Panc1 (cell line): Measurements from ENCODE around the gene OST4.

Experiments
- CTCF ChIP-seq: fragments of 450-650 bp; IDR thresholded peaks from 2 replicates; pipeline ENCODE4 v1.5.1; 2017; ENCODE audit warnings: mild to moderate bottlenecking
- POLR2AphosphoS5 ChIP-seq: IDR thresholded peaks from 2 replicates; pipeline ENCODE4 v1.6.1; 2012; ENCODE audit warnings: mild to moderate bottlenecking, low read depth, low read length, moderate library complexity
- REST ChIP-seq, 2 experiments: IDR thresholded peaks; 2 replicates each; pipeline ENCODE4 v1.6.1; 2011 to 2012; ENCODE audit warnings: low read depth in 2 of 2, control low read depth in 1 of 2, low read length in 1 of 2, mild to moderate bottlenecking in 1 of 2, moderate library complexity in 1 of 2; ENCODE audit not compliant: insufficient read depth in 1 of 2
- SIN3A ChIP-seq: IDR thresholded peaks from 2 replicates; pipeline ENCODE4 v1.6.1; 2012; ENCODE audit warnings: low read depth, mild to moderate bottlenecking, low read length, moderate library complexity, borderline replicate concordance; ENCODE audit not compliant: insufficient read depth
- TCF7L2 ChIP-seq: IDR thresholded peaks from 2 replicates; pipeline ENCODE4 v1.6.1; 2011; ENCODE audit warnings: mild to moderate bottlenecking, low read depth, low read length, inconsistent platforms

DNA sequence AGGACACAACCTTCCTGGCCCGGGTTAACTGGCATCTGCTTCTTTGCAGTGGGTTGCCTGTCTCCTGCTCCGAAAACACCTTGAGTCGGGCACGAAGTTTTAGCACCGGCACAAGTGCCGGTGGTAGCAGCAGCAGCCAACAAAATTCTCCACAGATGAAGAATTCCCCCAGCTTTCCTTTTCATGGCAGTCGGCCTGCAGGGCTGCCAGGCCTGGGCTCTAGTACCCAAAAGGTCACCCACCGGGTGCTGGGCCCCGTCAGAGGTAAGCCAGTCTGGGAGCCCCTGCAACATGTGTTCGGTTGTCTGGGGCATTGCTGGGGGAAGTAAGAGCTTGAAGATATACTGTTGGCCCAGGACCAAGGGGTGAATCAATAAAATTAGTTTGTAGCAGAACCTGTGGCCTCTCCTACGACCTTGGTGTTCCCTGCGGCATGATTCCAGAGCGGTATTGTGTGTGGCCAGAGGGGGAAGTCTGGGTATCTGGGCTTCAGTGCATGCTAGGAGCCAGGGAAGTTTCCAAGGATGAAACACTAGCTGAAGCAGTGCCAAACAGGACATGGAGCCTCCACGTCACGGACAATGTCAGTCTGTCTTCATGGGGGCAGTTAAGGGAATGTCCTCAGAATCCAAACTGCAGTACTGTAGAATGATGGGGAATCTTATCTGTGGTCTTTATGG lies 12.2 kb downstream of the OST4 start:
- TF ChIP-seq CTCF, result no peak
- TF ChIP-seq TCF7L2, result no peak
- TF ChIP-seq REST (IDR thresholded peaks at IDR 0.05; ENCODE audit: insufficient read depth in 1 of 2, low read depth in 2 of 2, low read length in 1 of 2), result no peak
- no peak for TF ChIP-seq POLR2AphosphoS5
- TF ChIP-seq SIN3A, result no peak
